HCT116 (cell line): ENCODE data around the gene MBD5. TPM values are rescaled to one million over a fixed set of nuclear protein-coding genes. Genes with fewer than 3 reads are reported as not detected.

Source experiments
- ATAC-seq: fragments of 200-7000 bp; cut with Tn5 transposase; 2 replicates; pipeline ENCODE4 v1.9.1; 2020; ENCODE audit warnings: mild to moderate bottlenecking, moderate library complexity
- BruUV-seq: library from RNA; stranded (reverse); fragments of 400-500 nt; replicated peaks from 2 replicates; lab custom pipeline; 2021; lab: Mats Ljungman, UMichigan
- CTCF ChIA-PET: fragments of 300-600 bp; sonication (Branson Sonifier 250); formaldehyde crosslinking; loops from one replicate; lab custom pipeline; 2021; ENCODE audit warnings: antibody characterized with exemption; lab: Charles Lee
- POLR2A ChIA-PET: fragments of 300-600, 350-600 bp; sonication (Branson Sonifier 250); formaldehyde crosslinking; loops from one replicate; lab custom pipeline; 2021; ENCODE audit warnings: antibody characterized with exemption; lab: Charles Lee
- RAD21 ChIA-PET, 2 experiments: fragments of 300-600 bp; sonication (Branson Sonifier 250); formaldehyde crosslinking; loops; one replicate each; lab custom pipeline; 2023; ENCODE audit warnings: low total read pairs in 2 of 2; ENCODE audit not compliant: uncharacterized antibody in 2 of 2, unreplicated experiment in 2 of 2, low non-redundant PET in 1 of 2; lab: Charles Lee
- DNase-seq: peaks from one replicate; pipeline ENCODE4 v3.0.0-alpha.2; 2010; ENCODE audit warnings: low read depth, low spot score
- H2AFZ ChIP-seq: fragments of 200-600 bp; shearing (Covaris generic), sonication (generic); 2 replicates; pipeline ENCODE4 v1.6.1; 2017; ENCODE audit warnings: low read depth, mixed run types, mixed read lengths, antibody characterized with exemption, low read length; ENCODE audit not compliant: poor library complexity, severe bottlenecking
- H3K27ac ChIP-seq: 2 replicates; pipeline ENCODE4 v1.5.1; 2012; ENCODE audit warnings: low read depth, low read length
- H3K27me3 ChIP-seq: fragments of 200-600 bp; sonication (generic); 2 replicates; pipeline ENCODE4 v1.6.1; 2016; ENCODE audit warnings: mixed run types, low read length, mixed read lengths; ENCODE audit not compliant: insufficient read depth
- H3K36me3 ChIP-seq, 2 experiments: fragments of 200-500 bp in 1 of 2; fragments of 200-600 bp in 1 of 2; sonication (Bioruptor generic) in 1 of 2; sonication (generic) in 1 of 2; 2 replicates each; pipeline versions ENCODE4 v1.5.1 to v1.6.1; 2014 to 2016; ENCODE audit warnings: low read length in 2 of 2, inconsistent platforms in 1 of 2, mixed read lengths in 1 of 2, mixed run types in 1 of 2; ENCODE audit not compliant: insufficient read depth in 2 of 2, control insufficient read depth in 1 of 2
- H3K4me1 ChIP-seq, 2 experiments: fragments of 200-600 bp in 1 of 2; sonication (generic) in 1 of 2; 2 replicates each; pipeline versions ENCODE4 v1.5.1 to v1.6.1; 2012 to 2017; ENCODE audit warnings: low read length in 2 of 2, inconsistent platforms in 1 of 2, mild to moderate bottlenecking in 1 of 2, mixed read lengths in 1 of 2, mixed run types in 1 of 2, moderate library complexity in 1 of 2; ENCODE audit not compliant: insufficient read depth in 2 of 2, control insufficient read depth in 1 of 2
- H3K4me2 ChIP-seq: fragments of 200-600 bp; sonication (generic); 2 replicates; pipeline ENCODE4 v1.6.1; 2017; ENCODE audit warnings: mixed run types, low read length, mixed read lengths
- H3K4me3 ChIP-seq, 2 experiments: fragments of 200-600 bp in 1 of 2; sonication (generic) in 1 of 2; replicated peaks in 1 of 2; 2 replicates each; pipeline ENCODE4 v1.5.1; 2011 to 2016; ENCODE audit warnings: low read length in 2 of 2, control low read depth in 1 of 2, low read depth in 1 of 2, mild to moderate bottlenecking in 1 of 2, mixed read lengths in 1 of 2, mixed run types in 1 of 2
- H3K79me2 ChIP-seq: fragments of 200-600 bp; sonication (generic); 2 replicates; pipeline ENCODE4 v1.6.1; 2017; ENCODE audit warnings: mild to moderate bottlenecking, mixed run types, low read length, moderate library complexity, mixed read lengths; ENCODE audit not compliant: insufficient read depth
- H3K9ac ChIP-seq: fragments of 200-600 bp; sonication (generic); 2 replicates; pipeline ENCODE4 v1.6.1; 2016; ENCODE audit warnings: low read length, mixed read lengths
- H3K9me2 ChIP-seq: fragments of 200-600 bp; sonication (generic), shearing (Covaris generic); 2 replicates; pipeline ENCODE4 v1.6.1; 2017; ENCODE audit warnings: mixed run types, mild to moderate bottlenecking, moderate library complexity; ENCODE audit not compliant: insufficient read depth
- H3K9me3 ChIP-seq, 2 experiments: fragments of 200-500 bp in 1 of 2; fragments of 200-600 bp in 1 of 2; sonication (Bioruptor generic) in 1 of 2; sonication (generic) in 1 of 2; 2 replicates each; pipeline ENCODE4 v1.6.1; 2014 to 2017; ENCODE audit warnings: low read length in 2 of 2, mixed read lengths in 2 of 2, inconsistent platforms in 1 of 2, low read depth in 1 of 2, mild to moderate bottlenecking in 1 of 2, mixed run types in 1 of 2, moderate library complexity in 1 of 2; ENCODE audit not compliant: control insufficient read depth in 1 of 2, insufficient read depth in 1 of 2
- H4K20me1 ChIP-seq: fragments of 200-600 bp; sonication (generic), shearing (Covaris generic); 2 replicates; pipeline ENCODE4 v1.6.1; 2017; ENCODE audit warnings: mixed run types, mild to moderate bottlenecking, moderate library complexity; ENCODE audit not compliant: insufficient read depth
- ELF1 ChIP-seq: IDR thresholded peaks from 2 replicates; pipeline ENCODE4 v1.6.1; 2012; ENCODE audit warnings: low read depth, borderline replicate concordance
- EZH2 ChIP-seq: fragments of 200-600 bp; sonication (generic); IDR thresholded peaks from 2 replicates; pipeline ENCODE4 v1.6.1; 2017; ENCODE audit warnings: antibody characterized with exemption, mixed run types
- EZH2phosphoT487 ChIP-seq: fragments of 200-600 bp; IDR thresholded peaks from 2 replicates; pipeline ENCODE4 v1.6.1; 2018; ENCODE audit warnings: antibody characterized with exemption, borderline replicate concordance
- POLR2A ChIP-seq: IDR thresholded peaks from 2 replicates; pipeline ENCODE4 v1.7.0; 2011; ENCODE audit warnings: borderline replicate concordance; ENCODE audit not compliant: insufficient read depth, insufficient read length; ENCODE audit errors: extremely low read depth
- POLR2AphosphoS5 ChIP-seq: IDR thresholded peaks from 2 replicates; pipeline ENCODE4 v1.6.1; 2011; ENCODE audit warnings: mild to moderate bottlenecking, low read depth, low read length, moderate library complexity
- SP1 ChIP-seq: IDR thresholded peaks from 2 replicates; pipeline ENCODE4 v1.6.1; 2012; ENCODE audit warnings: low read depth
- ZNF274 ChIP-seq: fragments of 200-500 bp; sonication (Bioruptor generic); IDR thresholded peaks from 2 replicates; pipeline ENCODE4 v1.6.1; 2014; ENCODE audit warnings: mild to moderate bottlenecking, low read depth, low read length, inconsistent platforms
- intact Hi-C: fragments of 100-400 bp; cut with micrococcal nuclease; formaldehyde crosslinking; loops from 2 replicates; pipeline ENCODE4 v1.10.0; 2022
- total RNA-seq: library from RNA; stranded (reverse); gene quantifications from one replicate; pipeline ENCODE4 v1.2.1, GENCODE V29; 2021; ENCODE audit not compliant: unreplicated experiment
- TF ChIP-seq, protein P1 (sequence below), 3 experiments: fragments of 200-600 bp in 1 of 3; sonication (generic) in 1 of 3; IDR thresholded peaks in 2 of 3; conservative IDR thresholded peaks in 1 of 3; 2 replicates each; pipeline ENCODE4 v1.5.1; 2012 to 2017; ENCODE audit warnings: low read depth in 2 of 3, low read length in 2 of 3, antibody characterized with exemption in 1 of 3, borderline replicate concordance in 1 of 3, control low read depth in 1 of 3, mild to moderate bottlenecking in 1 of 3, mixed read lengths in 1 of 3, mixed run types in 1 of 3, moderate library complexity in 1 of 3; ENCODE audit not compliant: insufficient read depth in 1 of 3

MBD5 gene
- total RNA-seq, 1 experiment from 2014 or later = 20.5 TPM

DNA sequence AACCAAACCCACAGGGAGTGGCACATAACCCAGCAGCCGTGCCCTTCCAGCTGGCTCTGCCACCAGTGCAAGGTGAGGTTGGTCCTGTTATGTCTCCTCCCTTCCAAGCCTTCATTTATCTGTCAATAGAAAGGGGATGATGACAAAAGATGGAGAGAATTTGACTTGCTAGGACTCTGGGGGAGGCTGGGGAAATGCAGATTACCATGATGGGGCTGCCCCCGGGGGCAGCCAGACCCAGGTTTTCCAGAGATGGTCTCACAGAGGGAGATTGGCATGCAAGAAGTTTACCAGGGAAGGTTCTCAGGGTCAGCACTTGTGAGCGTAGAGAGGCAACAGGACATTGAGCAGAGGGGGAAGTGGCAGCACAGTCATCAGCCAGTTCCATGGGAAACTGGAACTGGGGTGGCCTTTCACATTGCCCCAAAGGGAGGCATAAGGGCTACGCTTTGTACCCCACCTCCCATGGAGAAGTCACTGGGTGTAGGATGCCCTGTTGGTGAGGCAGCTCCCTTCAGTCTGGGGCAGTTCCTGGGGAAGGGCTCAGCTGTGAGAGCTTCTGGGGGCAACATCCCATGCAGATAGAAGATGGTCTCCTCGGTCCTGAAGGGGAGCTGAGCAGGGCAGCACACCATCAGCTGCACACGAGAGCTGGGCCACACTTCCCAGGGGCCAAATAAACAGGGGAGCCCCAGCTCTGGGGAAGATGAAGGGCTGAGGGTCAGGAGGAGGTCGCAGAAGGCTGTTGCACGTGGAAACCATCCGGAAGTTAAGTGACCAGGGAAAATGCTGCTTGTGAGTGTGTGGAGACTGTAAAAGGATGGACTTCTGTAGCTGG, 505.8 kb downstream of the MBD5 start:
- Histone ChIP-seq H3K9me3 (no peaks in the 10 kb centered on the region), H4K20me1 (no peaks in the 10 kb centered on the region), H3K79me2 (no peaks in the 10 kb centered on the region), H3K4me3 (no peak overlapping the region), H3K4me1 (no peaks in the 10 kb centered on the region), H3K4me2 (no peak overlapping the region), H3K9me2 (no peaks in the 10 kb centered on the region), H3K36me3 (no peaks in the 10 kb centered on the region), H2AFZ (no peak overlapping the region), H3K27me3 (no peaks in the 10 kb centered on the region), H3K9ac (no peak overlapping the region), H3K27ac (no peak overlapping the region)
- ChIA-PET POLR2A (no interaction called here), RAD21 (no interaction called here), CTCF (no interaction called here)
- no TSS peak for BruUV-seq
- intact Hi-C loops = no loop called here
- DNase-seq = no peak
- ATAC-seq = no peak
- TF ChIP-seq EZH2phosphoT487 (no peak), SP1 (no peak), EZH2 (no peak), POLR2A (no peak), ELF1 (no peak), ZNF274 (no peak), POLR2AphosphoS5 (no peak)
- TF ChIP-seq, protein P1, sequence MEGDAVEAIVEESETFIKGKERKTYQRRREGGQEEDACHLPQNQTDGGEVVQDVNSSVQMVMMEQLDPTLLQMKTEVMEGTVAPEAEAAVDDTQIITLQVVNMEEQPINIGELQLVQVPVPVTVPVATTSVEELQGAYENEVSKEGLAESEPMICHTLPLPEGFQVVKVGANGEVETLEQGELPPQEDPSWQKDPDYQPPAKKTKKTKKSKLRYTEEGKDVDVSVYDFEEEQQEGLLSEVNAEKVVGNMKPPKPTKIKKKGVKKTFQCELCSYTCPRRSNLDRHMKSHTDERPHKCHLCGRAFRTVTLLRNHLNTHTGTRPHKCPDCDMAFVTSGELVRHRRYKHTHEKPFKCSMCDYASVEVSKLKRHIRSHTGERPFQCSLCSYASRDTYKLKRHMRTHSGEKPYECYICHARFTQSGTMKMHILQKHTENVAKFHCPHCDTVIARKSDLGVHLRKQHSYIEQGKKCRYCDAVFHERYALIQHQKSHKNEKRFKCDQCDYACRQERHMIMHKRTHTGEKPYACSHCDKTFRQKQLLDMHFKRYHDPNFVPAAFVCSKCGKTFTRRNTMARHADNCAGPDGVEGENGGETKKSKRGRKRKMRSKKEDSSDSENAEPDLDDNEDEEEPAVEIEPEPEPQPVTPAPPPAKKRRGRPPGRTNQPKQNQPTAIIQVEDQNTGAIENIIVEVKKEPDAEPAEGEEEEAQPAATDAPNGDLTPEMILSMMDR (IDR thresholded peaks at IDR 0.05 in 2 of 3, conservative IDR thresholded peaks at IDR 0.05 in 1 of 3; ENCODE audit: borderline replicate concordance in 1 of 3, insufficient read depth in 1 of 3, low read depth in 2 of 3, low read length in 2 of 3) = no peak
